ENCODE results near the gene GSTM3. TPM values are rescaled to one million over a fixed set of nuclear protein-coding genes. Genes with fewer than 3 reads are reported as not detected.
"Not testable (repeated sequence)": the region's sequence is repeated elsewhere in the genome, so short reads cannot be mapped to it uniquely, and the experiment has no call there.

Gene GSTM3
- total RNA-seq, 2 donors from 2014 or later: 68.5 to 73.8 TPM

- intact Hi-C loops (cut with DNase I): loop anchor here (5.0 kb wide), 1 partner anchor 57 kb away; no protein-coding TSS in a partner anchor
- Histone ChIP-seq H3K4me3 (no peak overlapping the region), H3K9me3 (no peaks in the 10 kb centered on the region), H3K27ac (no peak overlapping the region), H3K36me3 (replicated peaks in 1 of 2; ENCODE audit: insufficient read depth in 1 of 2, low read depth in 2 of 2) (no peaks in the 10 kb centered on the region), H3K4me1 (no peaks in the 10 kb centered on the region), H3K27me3 (no peaks in the 10 kb centered on the region)
- DNase-seq (no peak), ATAC-seq (no peak)
- 75 to 87% methylated on average over 12 of the region's 12 CpGs for WGBS, 2 donors
- TF ChIP-seq, protein P1, sequence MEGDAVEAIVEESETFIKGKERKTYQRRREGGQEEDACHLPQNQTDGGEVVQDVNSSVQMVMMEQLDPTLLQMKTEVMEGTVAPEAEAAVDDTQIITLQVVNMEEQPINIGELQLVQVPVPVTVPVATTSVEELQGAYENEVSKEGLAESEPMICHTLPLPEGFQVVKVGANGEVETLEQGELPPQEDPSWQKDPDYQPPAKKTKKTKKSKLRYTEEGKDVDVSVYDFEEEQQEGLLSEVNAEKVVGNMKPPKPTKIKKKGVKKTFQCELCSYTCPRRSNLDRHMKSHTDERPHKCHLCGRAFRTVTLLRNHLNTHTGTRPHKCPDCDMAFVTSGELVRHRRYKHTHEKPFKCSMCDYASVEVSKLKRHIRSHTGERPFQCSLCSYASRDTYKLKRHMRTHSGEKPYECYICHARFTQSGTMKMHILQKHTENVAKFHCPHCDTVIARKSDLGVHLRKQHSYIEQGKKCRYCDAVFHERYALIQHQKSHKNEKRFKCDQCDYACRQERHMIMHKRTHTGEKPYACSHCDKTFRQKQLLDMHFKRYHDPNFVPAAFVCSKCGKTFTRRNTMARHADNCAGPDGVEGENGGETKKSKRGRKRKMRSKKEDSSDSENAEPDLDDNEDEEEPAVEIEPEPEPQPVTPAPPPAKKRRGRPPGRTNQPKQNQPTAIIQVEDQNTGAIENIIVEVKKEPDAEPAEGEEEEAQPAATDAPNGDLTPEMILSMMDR (IDR thresholded peaks at IDR 0.05): no peak
- TF ChIP-seq POLR2A (IDR thresholded peaks at IDR 0.05): no peak
These were observed 26.0 kb downstream of the GSTM3 start for GRCh38 chr1:109714661-109715372.

DNA sequence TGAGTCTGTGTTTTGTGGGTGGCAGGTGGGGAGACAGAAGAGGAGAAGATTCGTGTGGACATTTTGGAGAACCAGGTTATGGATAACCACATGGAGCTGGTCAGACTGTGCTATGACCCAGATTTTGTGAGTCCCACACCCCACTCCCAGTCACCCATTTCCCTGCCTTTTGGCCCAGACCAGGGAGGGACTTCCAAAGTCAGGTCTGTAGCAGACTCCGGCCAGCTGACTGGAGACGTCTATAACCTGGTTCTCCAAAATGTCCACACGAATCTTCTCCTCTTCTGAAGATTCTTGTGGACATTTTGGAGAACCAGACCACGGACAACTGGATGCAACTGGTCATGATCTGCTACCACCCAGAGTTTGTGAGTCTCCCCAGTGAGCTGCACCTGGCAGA, 27.2 kb downstream of the GSTM3 start:
- 61 to 86% methylated on average over 5 of the region's 5 CpGs for WGBS, 2 donors
- intact Hi-C loops (cut with DNase I): no loop called here
- H3K36me3 ChIP-seq (replicated peaks in 1 of 2; ENCODE audit: insufficient read depth in 1 of 2, low read depth in 2 of 2): no peaks in the 10 kb centered on the region
- H3K27ac ChIP-seq: no peak overlapping the region
- no peak for TF ChIP-seq POLR2A (IDR thresholded peaks at IDR 0.05)
- TF ChIP-seq, protein P1 (IDR thresholded peaks at IDR 0.05): no peak
- DNase-seq: no peak
- ATAC-seq: no peak
- no peaks in the 10 kb centered on the region for H3K4me1 ChIP-seq
- H3K4me3 ChIP-seq: no peak overlapping the region
- no peaks in the 10 kb centered on the region for H3K27me3 ChIP-seq
- H3K9me3 ChIP-seq: peaks cover 0 to 3% (median 0%) of the 10 kb centered on the region in 3 donors

GRCh38 chr1:109712321-109712864, 28.4 kb downstream of the GSTM3 start:
- peaks cover 0 to 4% (median 0%) of the 10 kb centered on the region in 3 donors for H3K9me3 ChIP-seq
- WGBS, 2 donors: 57 to 82% methylated on average over 18 to 22 of the region's 22 CpGs
- DNase-seq (no peak), ATAC-seq (no peak)
- no peaks in the 10 kb centered on the region for H3K27me3 ChIP-seq
- H3K4me3 ChIP-seq: no peak overlapping the region
- H3K4me1 ChIP-seq: no peaks in the 10 kb centered on the region
- intact Hi-C loops (cut with DNase I): no loop called here
- no peak overlapping the region for H3K27ac ChIP-seq
- no peaks in the 10 kb centered on the region for H3K36me3 ChIP-seq (replicated peaks in 1 of 2; ENCODE audit: insufficient read depth in 1 of 2, low read depth in 2 of 2)
- TF ChIP-seq, protein P1 (IDR thresholded peaks at IDR 0.05): no peak
- TF ChIP-seq POLR2A (IDR thresholded peaks at IDR 0.05): no peak

DNA sequence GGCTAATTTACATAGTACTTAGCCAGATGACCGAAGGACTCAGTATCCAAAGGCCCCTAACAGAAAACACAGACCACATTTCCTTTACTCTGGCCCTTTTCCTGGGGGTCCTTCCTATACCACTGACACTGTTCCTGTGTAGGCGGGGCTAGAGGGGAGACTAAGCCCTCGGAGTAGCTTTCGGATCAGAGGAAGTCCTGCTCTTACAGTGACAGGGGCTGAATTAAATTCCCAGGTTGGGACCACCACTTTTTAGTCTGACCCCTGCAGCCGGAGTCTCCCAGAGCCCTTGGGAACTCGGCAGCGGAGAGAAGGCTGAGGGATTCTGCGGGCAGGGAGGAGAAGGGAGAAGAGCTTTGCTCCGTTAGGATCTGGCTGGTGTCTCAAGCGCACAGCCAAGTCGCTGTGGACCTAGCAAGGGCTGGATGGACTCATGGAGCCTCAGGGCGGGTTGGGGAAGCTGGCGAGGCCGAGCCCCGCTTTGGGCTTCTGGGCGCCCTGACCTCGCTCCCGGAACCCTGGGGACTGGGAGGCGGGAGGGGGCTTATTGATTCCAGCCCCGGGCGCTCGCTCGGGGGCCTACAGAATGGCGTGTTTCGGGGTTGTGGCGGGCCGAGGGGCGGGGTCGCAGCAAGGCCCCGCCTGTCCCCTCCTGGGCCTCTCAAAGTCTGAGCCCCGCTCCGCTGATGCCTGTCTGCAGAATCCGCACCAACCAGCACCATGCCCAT, 29.1 kb downstream of the GSTM3 start, which contains the start of gene GSTM5:
Gene GSTM5, plus strand, starts transcription at position 659 of the 728 bp plus-strand sequence. Its CDS starts 62 bp downstream, at position 721.
- ATAC-seq; H3K9me3 ChIP-seq; H3K27ac ChIP-seq; H3K4me3 ChIP-seq; intact Hi-C loops (cut with DNase I); H3K36me3 ChIP-seq (replicated peaks in 1 of 2; ENCODE audit: insufficient read depth in 1 of 2, low read depth in 2 of 2); DNase-seq; H3K4me1 ChIP-seq; H3K27me3 ChIP-seq: not testable (repeated sequence)
- WGBS, 2 donors: 48 to 52% methylated on average over 22 to 30 of the region's 33 CpGs

GRCh38 chr1:109709822-109710221, 31.0 kb downstream of the GSTM3 start:
- DNase-seq; H3K27me3 ChIP-seq; H3K9me3 ChIP-seq; H3K4me1 ChIP-seq; ATAC-seq; H3K36me3 ChIP-seq (replicated peaks in 1 of 2; ENCODE audit: insufficient read depth in 1 of 2, low read depth in 2 of 2); H3K27ac ChIP-seq; intact Hi-C loops (cut with DNase I); H3K4me3 ChIP-seq: not testable (repeated sequence)

DNA sequence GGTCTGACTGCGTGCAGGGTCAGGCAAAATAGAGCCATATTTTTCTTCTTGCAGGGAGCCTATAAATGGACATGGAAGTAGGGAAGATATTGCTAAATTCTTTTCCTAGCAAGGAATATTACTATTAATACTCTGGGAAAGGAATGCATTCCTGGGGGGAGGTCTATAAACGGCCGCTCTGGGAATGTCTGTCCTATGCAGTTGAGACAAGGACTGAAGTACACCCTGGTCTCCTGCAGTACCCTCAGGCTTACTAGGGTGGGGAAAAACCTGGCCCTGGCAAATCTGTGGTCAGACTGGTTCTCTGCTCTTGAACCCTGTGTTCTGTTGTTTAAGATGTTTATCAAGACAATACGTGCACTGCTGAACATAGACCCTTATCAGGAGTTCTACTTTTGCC, 31.9 kb downstream of the GSTM3 start:
- H3K4me1 ChIP-seq; DNase-seq; H3K9me3 ChIP-seq; H3K4me3 ChIP-seq; intact Hi-C loops (cut with DNase I); H3K36me3 ChIP-seq (replicated peaks in 1 of 2; ENCODE audit: insufficient read depth in 1 of 2, low read depth in 2 of 2); ATAC-seq; H3K27me3 ChIP-seq; H3K27ac ChIP-seq: not testable (repeated sequence)
- 64 to 81% methylated on average over 4 of the region's 4 CpGs for WGBS, 2 donors

Measured in body of pancreas (tissue), 4 donors.